WTC11 (cell line): ENCODE data around the gene SIPA1L3. TPM values are rescaled to one million over a fixed set of nuclear protein-coding genes. Genes with fewer than 3 reads are reported as not detected.

Source experiments
- ATAC-seq: fragments of 200-7000 bp; cut with Tn5 transposase; 2 replicates; pipeline ENCODE4 v1.10.0; 2021; ENCODE audit warnings: mild to moderate bottlenecking, moderate library complexity
- CTCF ChIA-PET: fragments of 300-600 bp; sonication (Branson Sonifier 250); formaldehyde crosslinking; loops from one replicate; lab custom pipeline; 2021; ENCODE audit warnings: antibody characterized with exemption; lab: Charles Lee
- POLR2A ChIA-PET: fragments of 350-600 bp; sonication (Branson Sonifier 250); formaldehyde crosslinking; loops from one replicate; lab custom pipeline; 2021; ENCODE audit warnings: antibody characterized with exemption; lab: Charles Lee
- DNase-seq: peaks from one replicate; pipeline ENCODE4 v3.0.0; 2021; ENCODE audit warnings: low spot score
- H3K27ac Mint-ChIP-seq: 2 replicates; pipeline ENCODE4 v1.8.0; 2021; ENCODE audit warnings: mixed read lengths
- H3K27me3 Mint-ChIP-seq: 2 replicates; pipeline ENCODE4 v1.8.0; 2021; ENCODE audit warnings: low read depth, mild to moderate bottlenecking, moderate library complexity, mixed read lengths
- H3K36me3 Mint-ChIP-seq: 2 replicates; pipeline ENCODE4 v1.8.0; 2021; ENCODE audit warnings: mixed read lengths
- H3K4me1 Mint-ChIP-seq: 2 replicates; pipeline ENCODE4 v1.8.0; 2022; ENCODE audit warnings: mixed read lengths
- H3K4me3 Mint-ChIP-seq: 2 replicates; pipeline ENCODE4 v1.8.0; 2021; ENCODE audit warnings: mild to moderate bottlenecking, moderate library complexity, mixed read lengths
- H3K9me3 Mint-ChIP-seq: 2 replicates; pipeline ENCODE4 v1.8.0; 2021; ENCODE audit warnings: mixed read lengths
- CREM ChIP-seq: sonication (generic); formaldehyde crosslinking; IDR thresholded peaks from 2 replicates; pipeline ENCODE4 v1.8.1; 2022; ENCODE audit warnings: mild to moderate bottlenecking, missing genetic modification reagents, moderate library complexity
- EMX1 ChIP-seq: fragments of 250-450 bp; sonication (Bioruptor Pico); IDR thresholded peaks from 2 replicates; pipeline ENCODE4 v1.8.0; 2021; ENCODE audit warnings: mild to moderate bottlenecking
- GTF2I ChIP-seq: fragments of 250-450 bp; sonication (Bioruptor Pico); conservative IDR thresholded peaks from 2 replicates; pipeline ENCODE4 v1.4.0; 2021; ENCODE audit warnings: mild to moderate bottlenecking
- JUN ChIP-seq: sonication (generic); formaldehyde crosslinking; IDR thresholded peaks from 2 replicates; pipeline ENCODE4 v1.8.0; 2023; ENCODE audit warnings: mild to moderate bottlenecking, missing genetic modification reagents
- NFE2L1 ChIP-seq: sonication (generic); formaldehyde crosslinking; IDR thresholded peaks from 2 replicates; pipeline ENCODE4 v1.8.1; 2023; ENCODE audit warnings: missing genetic modification reagents
- NR1H2 ChIP-seq: sonication (generic); formaldehyde crosslinking; IDR thresholded peaks from 2 replicates; pipeline ENCODE4 v1.9.0; 2021; ENCODE audit warnings: mild to moderate bottlenecking, moderate library complexity, missing genetic modification reagents
- TEAD1 ChIP-seq: sonication (generic); formaldehyde crosslinking; IDR thresholded peaks from 2 replicates; pipeline ENCODE4 v1.8.0; 2022; ENCODE audit warnings: mild to moderate bottlenecking, missing genetic modification reagents
- ZNF121 ChIP-seq: sonication (generic); formaldehyde crosslinking; IDR thresholded peaks from 2 replicates; pipeline ENCODE4 v1.8.0; 2023; ENCODE audit warnings: missing genetic modification reagents
- ZNF423 ChIP-seq: fragments of 250-450 bp; sonication (Bioruptor Pico); IDR thresholded peaks from 2 replicates; pipeline ENCODE4 v2.1.2; 2022; ENCODE audit warnings: mild to moderate bottlenecking, moderate library complexity
- total RNA-seq: library from RNA; stranded (reverse); gene quantifications from 3 replicates; pipeline ENCODE4 v1.2.3, GENCODE V29; 2021
- TF ChIP-seq, protein P1 (sequence below): sonication (generic); formaldehyde crosslinking; IDR thresholded peaks from 2 replicates; pipeline ENCODE4 v1.8.0; 2022; ENCODE audit warnings: missing genetic modification reagents
- TF ChIP-seq, protein P2 (sequence below): sonication (generic); formaldehyde crosslinking; conservative IDR thresholded peaks from 2 replicates; pipeline ENCODE4 v1.8.1; 2023; ENCODE audit warnings: mild to moderate bottlenecking, low read depth, missing genetic modification reagents, moderate library complexity
- TF ChIP-seq, protein P3 (sequence below): sonication (generic); formaldehyde crosslinking; IDR thresholded peaks from 2 replicates; pipeline ENCODE4 v1.8.0; 2022; ENCODE audit warnings: mild to moderate bottlenecking, missing genetic modification reagents

The SIPA1L3 gene
- total RNA-seq, 1 experiment from 2014 or later: 41.5 TPM

DNA sequence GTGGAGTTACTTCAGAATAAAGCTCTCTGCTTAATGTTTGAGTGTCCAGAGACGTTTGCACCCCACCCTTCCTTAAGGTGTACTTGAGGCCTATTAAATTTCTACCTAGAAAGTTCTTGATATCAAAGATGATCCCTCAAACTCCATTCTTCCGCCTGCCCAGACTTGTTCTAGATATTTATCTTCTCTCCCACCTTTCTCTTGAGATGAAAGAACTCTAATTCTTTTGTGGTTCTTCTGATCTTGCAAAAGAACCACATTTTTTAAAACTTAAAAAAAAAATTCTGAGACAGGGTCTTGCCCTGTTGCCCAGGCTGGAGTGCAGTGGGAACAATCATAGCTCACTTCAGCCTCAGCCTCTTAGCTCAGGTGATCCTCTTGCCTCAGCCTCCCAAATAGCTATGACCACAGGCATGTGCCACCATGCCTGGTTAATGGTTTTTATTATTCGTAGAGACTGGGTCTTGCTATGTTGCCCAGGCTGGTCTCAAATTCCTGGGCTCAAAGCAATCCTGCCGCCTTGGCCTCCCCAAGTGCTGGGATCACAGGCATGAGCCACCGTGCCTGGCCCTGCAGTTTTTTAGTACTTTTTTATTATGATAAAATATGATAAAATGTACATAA, 94.3 kb downstream of the SIPA1L3 start:
- Mint-ChIP-seq H3K27me3 (no peaks in the 10 kb centered on the region), H3K27ac (no peak overlapping the region), H3K4me3 (no peak overlapping the region), H3K9me3 (no peaks in the 10 kb centered on the region), H3K36me3 (no peaks in the 10 kb centered on the region), H3K4me1 (peaks cover 3% of the 10 kb centered on the region; the same call in 1 of the 2 replicates)
- TF ChIP-seq, protein P1, sequence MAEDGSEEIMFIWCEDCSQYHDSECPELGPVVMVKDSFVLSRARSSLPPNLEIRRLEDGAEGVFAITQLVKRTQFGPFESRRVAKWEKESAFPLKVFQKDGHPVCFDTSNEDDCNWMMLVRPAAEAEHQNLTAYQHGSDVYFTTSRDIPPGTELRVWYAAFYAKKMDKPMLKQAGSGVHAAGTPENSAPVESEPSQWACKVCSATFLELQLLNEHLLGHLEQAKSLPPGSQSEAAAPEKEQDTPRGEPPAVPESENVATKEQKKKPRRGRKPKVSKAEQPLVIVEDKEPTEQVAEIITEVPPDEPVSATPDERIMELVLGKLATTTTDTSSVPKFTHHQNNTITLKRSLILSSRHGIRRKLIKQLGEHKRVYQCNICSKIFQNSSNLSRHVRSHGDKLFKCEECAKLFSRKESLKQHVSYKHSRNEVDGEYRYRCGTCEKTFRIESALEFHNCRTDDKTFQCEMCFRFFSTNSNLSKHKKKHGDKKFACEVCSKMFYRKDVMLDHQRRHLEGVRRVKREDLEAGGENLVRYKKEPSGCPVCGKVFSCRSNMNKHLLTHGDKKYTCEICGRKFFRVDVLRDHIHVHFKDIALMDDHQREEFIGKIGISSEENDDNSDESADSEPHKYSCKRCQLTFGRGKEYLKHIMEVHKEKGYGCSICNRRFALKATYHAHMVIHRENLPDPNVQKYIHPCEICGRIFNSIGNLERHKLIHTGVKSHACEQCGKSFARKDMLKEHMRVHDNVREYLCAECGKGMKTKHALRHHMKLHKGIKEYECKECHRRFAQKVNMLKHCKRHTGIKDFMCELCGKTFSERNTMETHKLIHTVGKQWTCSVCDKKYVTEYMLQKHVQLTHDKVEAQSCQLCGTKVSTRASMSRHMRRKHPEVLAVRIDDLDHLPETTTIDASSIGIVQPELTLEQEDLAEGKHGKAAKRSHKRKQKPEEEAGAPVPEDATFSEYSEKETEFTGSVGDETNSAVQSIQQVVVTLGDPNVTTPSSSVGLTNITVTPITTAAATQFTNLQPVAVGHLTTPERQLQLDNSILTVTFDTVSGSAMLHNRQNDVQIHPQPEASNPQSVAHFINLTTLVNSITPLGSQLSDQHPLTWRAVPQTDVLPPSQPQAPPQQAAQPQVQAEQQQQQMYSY (CRISPR knock-in tag): no peak
- TF ChIP-seq, protein P2, sequence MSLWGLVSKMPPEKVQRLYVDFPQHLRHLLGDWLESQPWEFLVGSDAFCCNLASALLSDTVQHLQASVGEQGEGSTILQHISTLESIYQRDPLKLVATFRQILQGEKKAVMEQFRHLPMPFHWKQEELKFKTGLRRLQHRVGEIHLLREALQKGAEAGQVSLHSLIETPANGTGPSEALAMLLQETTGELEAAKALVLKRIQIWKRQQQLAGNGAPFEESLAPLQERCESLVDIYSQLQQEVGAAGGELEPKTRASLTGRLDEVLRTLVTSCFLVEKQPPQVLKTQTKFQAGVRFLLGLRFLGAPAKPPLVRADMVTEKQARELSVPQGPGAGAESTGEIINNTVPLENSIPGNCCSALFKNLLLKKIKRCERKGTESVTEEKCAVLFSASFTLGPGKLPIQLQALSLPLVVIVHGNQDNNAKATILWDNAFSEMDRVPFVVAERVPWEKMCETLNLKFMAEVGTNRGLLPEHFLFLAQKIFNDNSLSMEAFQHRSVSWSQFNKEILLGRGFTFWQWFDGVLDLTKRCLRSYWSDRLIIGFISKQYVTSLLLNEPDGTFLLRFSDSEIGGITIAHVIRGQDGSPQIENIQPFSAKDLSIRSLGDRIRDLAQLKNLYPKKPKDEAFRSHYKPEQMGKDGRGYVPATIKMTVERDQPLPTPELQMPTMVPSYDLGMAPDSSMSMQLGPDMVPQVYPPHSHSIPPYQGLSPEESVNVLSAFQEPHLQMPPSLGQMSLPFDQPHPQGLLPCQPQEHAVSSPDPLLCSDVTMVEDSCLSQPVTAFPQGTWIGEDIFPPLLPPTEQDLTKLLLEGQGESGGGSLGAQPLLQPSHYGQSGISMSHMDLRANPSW: no peak
- no peak for TF ChIP-seq CREM (CRISPR knock-in tag)
- peak; percentile 97 for TF ChIP-seq ZNF121
- TF ChIP-seq NR1H2 (CRISPR knock-in tag): no peak
- TF ChIP-seq ZNF423 (CRISPR knock-in tag): no peak
- TF ChIP-seq EMX1 (CRISPR knock-in tag): no peak
- TF ChIP-seq GTF2I (CRISPR knock-in tag): peak; percentile 52; the same call in 1 of the 2 replicates
- no peak for TF ChIP-seq NFE2L1 (CRISPR knock-in tag)
- no peak for TF ChIP-seq TEAD1 (CRISPR knock-in tag)
- CTCF ChIA-PET: no interaction called here
- ATAC-seq: no peak
- no peak for DNase-seq
- POLR2A ChIA-PET: no interaction called here

DNA sequence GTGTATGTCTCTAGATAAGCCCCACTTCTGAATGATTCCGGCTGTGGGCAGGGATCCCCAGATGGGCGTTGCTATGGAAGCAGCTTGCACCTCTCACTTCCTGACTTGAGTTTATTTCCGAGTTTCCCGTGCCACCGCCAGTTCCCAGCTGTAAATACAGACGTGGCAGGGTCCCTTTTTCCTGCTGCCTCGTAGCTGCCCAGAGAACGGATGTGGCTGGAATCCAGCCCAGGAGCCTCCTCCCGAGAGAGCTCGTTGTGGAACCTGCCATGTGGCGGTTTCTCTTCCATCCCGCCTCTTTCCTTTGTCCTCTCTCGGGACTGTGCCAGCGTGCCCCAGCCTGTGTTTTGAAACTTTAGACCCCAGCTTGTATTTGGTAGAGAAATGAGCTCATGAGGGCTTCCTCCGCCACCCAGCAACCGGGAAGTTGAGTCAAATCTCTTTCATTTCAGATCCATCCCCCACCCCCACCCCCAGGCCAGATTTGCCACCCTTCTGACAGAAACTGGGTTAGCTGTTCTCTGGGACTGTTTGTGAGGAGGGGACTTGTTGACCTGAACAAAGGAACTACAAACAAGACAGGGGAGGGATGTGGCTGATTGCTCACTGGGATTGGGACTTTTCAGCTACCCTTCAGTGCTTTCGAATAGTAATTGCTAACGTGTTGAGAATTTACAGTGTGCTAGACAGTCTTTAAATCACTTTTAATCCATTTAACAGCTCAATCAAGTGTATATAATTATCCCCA, 96.6 kb downstream of the SIPA1L3 start:
- H3K36me3 Mint-ChIP-seq: no peaks in the 10 kb centered on the region
- peaks cover 7% of the 10 kb centered on the region; the same call in 1 of the 2 replicates for H3K4me1 Mint-ChIP-seq
- DNase-seq (peak; percentile 65), ATAC-seq (peak; percentile 55)
- TF ChIP-seq, protein P3, sequence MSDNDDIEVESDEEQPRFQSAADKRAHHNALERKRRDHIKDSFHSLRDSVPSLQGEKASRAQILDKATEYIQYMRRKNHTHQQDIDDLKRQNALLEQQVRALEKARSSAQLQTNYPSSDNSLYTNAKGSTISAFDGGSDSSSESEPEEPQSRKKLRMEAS: peak; percentile 57; the same call in 1 of the 2 replicates
- TF ChIP-seq JUN (CRISPR knock-in tag): no peak
- TF ChIP-seq, protein P1 (CRISPR knock-in tag): peak; percentile 61; the same call in 1 of the 2 replicates
- POLR2A ChIA-PET: interaction anchor here (0.6 to 3.4 kb wide), 14 partner anchors 9 to 224 kb away, joined by 3 to 31 read pairs (median 6); partner anchors contain the start of genes SIPA1L3, WDR87 and ZNF573
- no peaks in the 10 kb centered on the region for H3K9me3 Mint-ChIP-seq
- no peak overlapping the region for H3K4me3 Mint-ChIP-seq
- CTCF ChIA-PET: interaction anchor here (0.5 to 4.4 kb wide), 18 partner anchors 9 to 384 kb away, joined by 3 to 41 read pairs (median 4); partner anchors contain the start of genes GGN, SIPA1L3, WDR87 and ZNF607
- no peak overlapping the region for H3K27ac Mint-ChIP-seq
- H3K27me3 Mint-ChIP-seq: no peaks in the 10 kb centered on the region
